AG09309 (cell line): ENCODE data around the gene RASGRP1.

ENCODE experiments used
- DNase-seq: peaks from one replicate; pipeline ENCODE4 v3.0.0-alpha.2; 2010; ENCODE audit warnings: low read depth
- H3K4me3 ChIP-seq: 2 replicates; pipeline ENCODE4 v1.5.1; 2011; ENCODE audit warnings: mild to moderate bottlenecking, low read depth, low read length, moderate library complexity; ENCODE audit not compliant: control insufficient read depth
- CTCF ChIP-seq: IDR thresholded peaks from 2 replicates; pipeline ENCODE4 v1.5.1; 2011; ENCODE audit warnings: mild to moderate bottlenecking, low read depth, low read length, inconsistent platforms; ENCODE audit not compliant: insufficient read depth, control insufficient read depth; ENCODE audit errors: missing control alignments

Gene RASGRP1

GRCh38 chr15:38576837-38577236, 12.2 kb upstream of the RASGRP1 start:
- H3K4me3 ChIP-seq, result no peak overlapping the region
- TF ChIP-seq CTCF, result no peak
- DNase-seq, result no peak

- no peak for TF ChIP-seq CTCF
- H3K4me3 ChIP-seq, result no peak overlapping the region
- no peak for DNase-seq
Observed at GRCh38 chr15:38576261-38576660, 11.6 kb upstream of the RASGRP1 start.

- no peak for TF ChIP-seq CTCF
- no peak for DNase-seq
- H3K4me3 ChIP-seq, result no peak overlapping the region
Observed at GRCh38 chr15:38565287-38565670, 665 bp upstream of the RASGRP1 start.

GRCh38 chr15:38563723-38564519, 693 bp downstream of the RASGRP1 start:
- peak overlapping the region; percentile 54 for H3K4me3 ChIP-seq
- DNase-seq, result no peak
- TF ChIP-seq CTCF, result peak; percentile 69

GRCh38 chr15:38562278-38562677, 2.3 kb downstream of the RASGRP1 start:
- H3K4me3 ChIP-seq, result no peak overlapping the region
- no peak for DNase-seq
- TF ChIP-seq CTCF, result no peak

GRCh38 chr15:38560456-38560926, 4.1 kb downstream of the RASGRP1 start:
- TF ChIP-seq CTCF, result no peak
- H3K4me3 ChIP-seq, result no peak overlapping the region
- DNase-seq, result no peak

GRCh38 chr15:38559636-38560307, 4.8 kb downstream of the RASGRP1 start:
- H3K4me3 ChIP-seq, result no peak overlapping the region
- no peak for DNase-seq
- no peak for TF ChIP-seq CTCF
